ENCODE results near the gene SPART.

DNA sequence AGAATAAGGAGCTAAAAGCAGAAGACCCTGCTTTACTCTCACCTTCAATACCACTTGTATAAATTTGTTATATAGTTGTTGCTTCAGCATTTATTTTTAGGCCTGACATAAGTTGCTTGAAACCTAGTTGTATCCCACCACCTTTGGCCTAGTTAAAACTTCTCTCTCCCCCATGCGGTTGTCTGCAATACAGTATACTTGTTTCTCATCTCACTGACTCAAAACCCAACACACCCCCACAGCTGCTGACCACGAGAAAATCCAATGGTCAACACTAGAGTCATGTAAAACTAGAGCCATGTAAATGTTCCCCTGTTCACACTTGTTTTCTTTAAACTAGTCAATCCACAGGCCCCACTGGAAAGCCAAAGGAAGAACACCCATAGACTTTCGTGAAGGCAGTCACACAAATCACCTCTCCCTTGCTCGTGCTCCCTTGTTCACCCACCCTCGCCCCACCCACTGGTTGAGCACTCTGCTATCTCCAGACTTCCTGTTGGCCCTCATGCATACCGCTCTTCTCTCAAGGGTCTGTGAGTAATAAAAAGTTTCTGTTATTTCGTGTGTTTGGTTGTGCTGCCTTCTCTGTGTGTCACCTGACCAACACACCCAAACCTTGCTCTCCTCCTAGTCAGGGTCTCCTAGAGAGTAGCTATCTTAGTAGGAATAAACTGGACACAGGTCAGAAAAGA lies 35.6 kb downstream of the SPART start:
- TF ChIP-seq, protein P1, sequence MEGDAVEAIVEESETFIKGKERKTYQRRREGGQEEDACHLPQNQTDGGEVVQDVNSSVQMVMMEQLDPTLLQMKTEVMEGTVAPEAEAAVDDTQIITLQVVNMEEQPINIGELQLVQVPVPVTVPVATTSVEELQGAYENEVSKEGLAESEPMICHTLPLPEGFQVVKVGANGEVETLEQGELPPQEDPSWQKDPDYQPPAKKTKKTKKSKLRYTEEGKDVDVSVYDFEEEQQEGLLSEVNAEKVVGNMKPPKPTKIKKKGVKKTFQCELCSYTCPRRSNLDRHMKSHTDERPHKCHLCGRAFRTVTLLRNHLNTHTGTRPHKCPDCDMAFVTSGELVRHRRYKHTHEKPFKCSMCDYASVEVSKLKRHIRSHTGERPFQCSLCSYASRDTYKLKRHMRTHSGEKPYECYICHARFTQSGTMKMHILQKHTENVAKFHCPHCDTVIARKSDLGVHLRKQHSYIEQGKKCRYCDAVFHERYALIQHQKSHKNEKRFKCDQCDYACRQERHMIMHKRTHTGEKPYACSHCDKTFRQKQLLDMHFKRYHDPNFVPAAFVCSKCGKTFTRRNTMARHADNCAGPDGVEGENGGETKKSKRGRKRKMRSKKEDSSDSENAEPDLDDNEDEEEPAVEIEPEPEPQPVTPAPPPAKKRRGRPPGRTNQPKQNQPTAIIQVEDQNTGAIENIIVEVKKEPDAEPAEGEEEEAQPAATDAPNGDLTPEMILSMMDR (IDR thresholded peaks at IDR 0.05) = no peak
- no peak for TF ChIP-seq POLR2A (IDR thresholded peaks at IDR 0.05)
